Stimulated activated CD8-positive, alpha-beta memory T cell treated with anti-CD3 and anti-CD28 coated beads, Interleukin-4, amount 100 ng/mL, for 4 hours (primary cell): ENCODE measurements around the gene LCLAT1.
"Not testable (repeated sequence)": the region's sequence is repeated elsewhere in the genome, so short reads cannot be mapped to it uniquely, and the experiment has no call there.

Experiments
- DNase-seq, 2 donors: peaks; one replicate each; pipeline ENCODE4 v3.0.0-alpha.2; 2020; ENCODE audit warnings: low read depth in 2 of 2, low spot score in 1 of 2

LCLAT1 gene

DNA sequence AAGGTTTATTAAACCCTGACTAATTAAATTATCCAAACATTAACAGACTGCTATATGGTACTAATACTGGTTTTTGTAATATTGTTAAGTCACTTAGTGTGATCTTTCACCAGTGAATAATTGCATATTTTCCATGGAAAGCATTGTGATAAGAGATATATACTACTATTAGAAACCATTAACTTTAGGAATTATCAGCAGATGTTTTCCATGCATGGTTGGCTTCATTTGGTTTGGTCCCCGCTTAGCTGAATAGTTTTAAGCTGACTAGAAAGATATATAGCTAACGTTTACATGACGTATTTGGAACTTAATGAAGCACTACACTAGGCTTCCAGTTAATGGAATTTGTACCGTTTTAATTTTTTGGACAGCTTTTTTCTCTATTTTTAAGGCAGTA lies 37.9 kb downstream of the LCLAT1 start:
- DNase-seq, result no peak

DNA sequence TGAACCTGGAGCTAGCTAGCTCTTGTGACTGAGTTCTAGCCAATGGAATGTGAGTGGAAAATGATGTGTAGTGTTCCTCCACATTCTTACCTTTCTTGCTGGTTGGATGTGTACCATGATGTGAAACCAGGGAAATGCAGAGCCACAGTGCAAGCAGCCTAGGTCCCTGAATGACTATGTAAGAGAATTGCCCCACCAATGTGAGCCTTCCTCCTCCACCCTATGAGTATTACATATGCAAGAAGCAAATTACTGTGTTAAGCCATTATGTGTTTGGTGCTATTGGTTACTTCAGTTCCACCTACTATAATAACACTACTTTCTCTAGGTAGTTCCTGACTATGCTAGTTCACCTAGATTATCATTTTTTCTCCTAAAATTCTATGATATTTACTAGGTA lies 39.6 kb downstream of the LCLAT1 start:
- DNase-seq, result no peak

DNA sequence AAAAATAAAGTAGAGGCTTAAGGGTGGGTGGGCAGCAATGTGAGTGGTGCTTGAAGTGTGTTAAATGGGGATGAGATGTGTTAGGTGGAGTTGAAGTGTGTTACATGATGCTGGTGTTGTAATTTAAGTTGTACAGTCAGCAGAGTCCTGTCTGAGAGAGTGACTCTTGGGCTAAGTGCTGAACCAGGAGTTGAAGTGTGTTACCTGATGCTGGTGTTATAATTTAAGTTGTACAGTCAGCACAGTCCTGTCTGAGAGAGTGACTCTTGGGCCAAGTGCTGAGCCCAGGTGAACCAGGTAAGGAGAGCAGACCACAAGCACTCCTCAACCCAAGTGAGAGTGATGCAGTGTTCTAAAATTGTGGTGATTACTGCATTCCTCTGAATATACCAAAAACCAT lies 40.6 kb downstream of the LCLAT1 start:
- DNase-seq, result no peak

DNA sequence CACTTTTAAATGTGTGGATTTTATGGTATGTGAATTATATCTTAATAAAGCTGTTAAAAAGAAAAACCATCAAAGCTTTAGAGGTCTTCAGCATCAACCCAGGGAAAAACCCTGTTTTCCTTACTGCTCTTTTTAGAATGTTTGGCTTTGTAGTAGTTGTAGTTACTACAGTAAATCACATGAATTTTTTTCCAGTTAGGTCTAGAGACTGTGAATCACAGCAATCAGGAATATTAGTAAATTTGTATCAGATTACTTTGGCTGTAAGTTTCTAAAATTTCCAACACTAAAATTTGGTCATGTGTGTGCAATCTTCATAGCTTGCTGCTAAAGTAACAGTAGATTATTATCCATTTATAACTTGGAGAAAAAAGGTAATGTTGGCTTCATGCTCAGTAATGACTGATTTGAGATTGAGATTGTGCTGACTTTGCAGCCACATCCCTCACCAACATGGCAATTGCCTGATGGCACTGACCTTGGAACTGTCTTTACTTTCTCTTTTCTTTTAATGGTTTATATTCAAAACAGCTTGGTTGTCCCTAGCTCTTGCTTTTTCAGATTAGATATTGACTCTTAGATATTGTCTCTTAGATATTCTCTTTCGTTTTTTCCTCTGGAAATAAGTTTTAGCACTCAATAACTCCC lies 41.1 kb downstream of the LCLAT1 start:
- DNase-seq, result no peak

DNA sequence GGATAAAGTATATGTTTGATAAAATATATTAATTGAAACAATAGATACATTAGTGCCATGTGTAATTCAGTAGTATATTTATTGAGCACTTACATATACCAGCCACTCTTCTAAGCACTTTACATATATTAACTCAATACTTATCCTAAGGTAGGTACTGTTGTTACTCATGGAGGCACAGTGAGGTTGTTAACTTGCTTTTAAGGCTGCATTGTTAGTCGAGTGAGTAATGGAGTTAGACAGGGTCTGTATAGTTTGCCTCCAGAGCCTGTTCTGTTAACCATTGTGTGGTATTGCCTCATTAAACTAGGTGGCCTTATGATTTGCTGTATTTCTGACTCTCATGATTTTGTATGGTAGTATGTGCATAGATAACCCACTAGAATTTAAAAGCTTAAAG lies 44.2 kb downstream of the LCLAT1 start:
- no peak for DNase-seq

DNA sequence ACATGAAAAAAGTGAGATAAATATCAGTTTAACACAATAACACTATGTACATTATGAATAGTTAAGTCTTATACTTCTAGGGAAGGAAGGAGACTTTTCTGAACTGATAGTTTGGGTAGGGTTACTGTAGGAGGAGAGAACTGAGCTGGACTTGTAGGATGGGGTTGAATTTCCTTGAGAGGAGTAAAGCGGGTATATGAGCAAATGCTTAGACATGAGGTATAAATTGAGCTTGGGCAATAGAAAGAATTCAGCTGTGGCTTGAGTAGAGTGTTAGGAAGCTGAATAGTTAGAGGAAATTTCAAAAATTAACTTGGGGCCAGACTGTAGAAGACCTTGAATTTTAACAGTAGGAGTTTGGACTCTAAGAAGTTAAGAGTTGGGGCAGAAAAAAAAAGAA lies 45.1 kb downstream of the LCLAT1 start:
- DNase-seq, result no peak

DNA sequence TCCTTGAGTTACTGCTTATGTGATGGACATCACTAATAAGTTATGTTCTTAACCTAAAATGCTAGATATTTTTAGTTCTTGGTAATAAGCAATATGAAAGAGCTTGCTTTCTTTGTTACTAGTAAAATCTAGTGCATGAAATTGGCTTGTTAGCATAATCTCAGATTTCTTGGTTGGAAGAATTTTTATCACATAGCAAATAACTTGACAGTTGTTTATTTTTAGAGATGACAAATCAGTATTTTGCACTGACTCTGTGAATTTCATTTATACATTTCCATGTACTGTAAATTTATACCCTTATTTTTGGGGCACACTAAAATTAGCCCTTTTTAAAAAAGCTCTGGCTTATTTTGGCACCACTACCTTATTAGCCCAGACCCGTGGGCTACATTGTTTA lies 45.6 kb downstream of the LCLAT1 start:
- DNase-seq, result no peak

DNA sequence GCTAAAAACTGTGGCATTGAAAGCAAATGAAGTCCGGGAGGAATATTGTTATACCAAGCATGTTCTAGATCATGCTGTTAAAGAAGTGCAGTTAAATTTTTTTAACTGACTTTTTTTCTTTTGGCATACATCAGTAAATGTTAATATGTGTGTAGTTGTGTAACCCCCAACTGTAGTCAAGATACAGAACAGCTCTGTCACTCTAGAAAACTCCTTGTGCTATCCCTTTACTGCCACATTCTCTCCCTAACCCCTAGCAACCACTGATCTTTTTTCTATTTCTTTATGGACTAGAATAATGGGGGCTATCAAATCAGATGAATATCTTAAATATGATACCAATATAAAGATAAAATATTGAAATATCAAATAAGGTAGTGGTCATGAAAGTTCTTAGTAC lies 46.4 kb downstream of the LCLAT1 start:
- no peak for DNase-seq

DNA sequence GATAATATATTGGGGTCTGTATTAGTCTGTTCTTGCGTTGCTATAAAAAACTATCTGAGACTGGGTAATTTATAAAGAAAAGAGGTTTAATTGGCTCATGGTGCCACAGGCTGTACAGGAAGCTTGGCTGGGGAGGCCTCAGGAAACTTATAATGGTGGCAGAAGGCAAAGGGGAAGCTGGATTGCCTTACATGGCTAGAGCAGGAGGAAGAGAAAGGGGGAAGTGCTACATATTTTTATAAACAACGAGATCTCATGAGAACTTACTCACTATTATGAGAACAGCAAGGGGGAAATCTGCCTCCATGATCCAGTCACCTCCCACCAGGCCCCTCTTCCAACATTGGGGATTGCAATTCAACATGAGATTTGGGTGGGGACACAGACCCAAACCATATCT lies 48.9 kb downstream of the LCLAT1 start:
- DNase-seq, result not testable (repeated sequence)

DNA sequence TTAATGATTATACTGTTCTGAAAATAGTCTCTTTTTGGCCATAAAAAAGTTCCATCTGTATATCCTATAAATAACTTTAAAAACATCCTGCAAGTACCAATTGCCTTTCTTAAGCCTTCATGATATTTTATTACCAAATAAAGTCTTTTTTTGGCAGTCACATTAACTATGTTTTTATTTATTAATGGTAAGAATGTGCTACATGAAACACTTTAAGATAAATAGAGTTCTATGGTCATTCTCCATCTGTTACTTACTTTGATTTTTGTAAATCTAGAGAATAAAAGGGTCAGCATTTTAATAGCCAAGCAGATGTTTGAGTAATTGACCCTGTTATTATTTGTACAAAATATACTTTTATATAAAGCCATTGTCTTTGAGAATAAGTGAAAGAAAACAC lies 52.6 kb downstream of the LCLAT1 start:
- no peak for DNase-seq

DNA sequence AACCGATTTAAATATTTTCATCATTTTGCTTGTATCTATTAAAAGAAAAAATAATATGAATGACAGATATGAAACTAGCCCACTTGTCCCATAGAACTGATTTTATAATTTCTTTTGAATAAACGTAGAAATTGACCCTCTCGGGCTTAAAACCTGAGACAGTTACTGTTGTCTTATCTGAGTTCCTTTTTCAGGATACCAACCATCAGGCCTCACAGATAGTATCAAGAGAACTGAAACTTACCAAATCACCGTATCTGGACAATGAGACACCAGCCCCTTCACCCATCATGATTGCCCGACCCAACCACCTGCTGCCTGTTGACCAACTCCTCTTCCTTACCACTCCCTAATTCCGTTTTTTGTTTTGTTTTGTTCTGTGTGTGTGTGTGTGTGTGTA lies 53.7 kb downstream of the LCLAT1 start:
- no peak for DNase-seq

DNA sequence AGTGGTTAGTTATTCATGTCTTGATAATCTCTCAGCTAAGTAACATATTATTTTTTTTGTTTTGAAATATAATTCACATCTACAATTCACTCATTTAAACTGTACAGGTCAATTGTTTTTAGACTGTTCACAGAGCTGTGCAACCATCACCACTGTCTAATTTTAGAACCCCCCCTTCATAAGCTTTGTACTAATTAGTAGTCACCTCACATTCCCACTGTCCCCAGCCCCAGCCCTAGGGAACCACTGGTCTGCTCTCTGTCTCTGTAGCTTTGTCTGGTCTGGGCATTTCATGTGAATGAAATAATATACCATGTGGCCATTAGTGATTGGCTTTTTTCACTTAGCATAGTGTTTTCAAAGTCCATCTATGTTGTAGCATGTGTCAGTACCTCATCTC lies 55.3 kb downstream of the LCLAT1 start:
- no peak for DNase-seq

DNA sequence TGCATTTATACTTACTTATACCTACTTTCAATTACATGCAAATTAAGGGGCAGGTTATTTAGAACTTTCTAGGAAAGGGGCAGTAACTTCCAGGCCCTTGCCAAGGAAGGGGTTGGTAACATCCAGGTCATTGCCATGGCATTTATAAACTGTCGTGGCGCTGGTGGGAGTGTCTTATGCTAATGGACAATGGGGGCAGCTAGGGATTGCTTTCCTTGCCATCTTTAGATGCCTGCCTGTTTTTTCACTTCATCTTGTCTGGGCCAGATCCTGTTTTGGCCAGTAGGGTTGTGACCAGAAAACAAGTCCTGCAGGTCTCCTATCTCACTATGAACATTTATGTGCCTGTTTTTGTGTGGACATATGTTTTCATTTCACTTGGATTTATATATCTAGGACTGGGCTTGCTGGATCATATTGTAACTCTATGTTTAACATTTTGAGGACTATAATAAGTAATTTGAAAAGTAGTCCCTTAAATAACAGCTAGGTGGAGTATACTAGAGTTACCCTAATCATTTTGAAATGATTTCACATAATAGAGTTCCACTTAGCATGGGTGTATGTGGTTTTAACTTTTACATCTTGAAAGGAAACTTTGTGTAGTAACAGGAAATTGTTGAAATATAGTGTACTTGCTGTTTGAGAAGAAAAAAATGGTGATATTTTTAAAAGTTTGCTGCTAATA lies 56.1 kb downstream of the LCLAT1 start:
- DNase-seq, result no peak

DNA sequence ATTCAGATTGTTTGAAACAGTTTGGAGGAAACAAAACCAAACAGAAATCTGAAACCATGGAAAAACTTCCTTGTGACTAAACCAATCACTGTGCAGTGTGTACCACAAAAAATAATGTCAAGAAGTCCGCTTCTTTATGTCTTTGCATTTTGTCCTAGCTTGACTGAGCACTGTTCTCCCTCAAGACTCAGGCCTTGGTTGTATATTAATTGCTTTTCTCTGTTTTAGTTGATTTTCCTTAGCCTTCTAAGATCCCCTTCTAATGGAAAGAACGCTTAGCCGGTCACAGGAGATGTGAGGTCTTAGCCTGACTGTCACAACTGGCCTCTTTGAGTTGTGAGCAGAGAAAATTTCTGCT lies 56.6 kb downstream of the LCLAT1 start:
- DNase-seq, result no peak

DNA sequence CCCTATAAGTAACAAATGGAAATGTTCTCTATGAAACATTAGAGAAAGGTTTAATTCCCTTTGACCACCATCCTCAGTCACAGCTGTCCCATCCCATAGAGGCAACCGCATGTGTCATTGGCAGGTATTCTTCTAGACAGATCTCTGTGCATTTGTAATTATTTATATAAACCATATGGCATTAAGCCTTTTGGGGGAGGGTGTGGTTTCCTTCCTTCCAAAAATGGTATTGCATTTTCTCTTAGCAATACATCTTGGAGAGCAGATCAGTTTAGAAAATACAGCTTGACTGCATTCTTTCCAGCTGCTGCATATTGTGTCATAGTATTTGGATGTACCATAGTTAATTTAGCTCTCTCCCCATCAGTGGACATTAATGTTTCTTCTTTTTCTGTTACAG lies 57.7 kb downstream of the LCLAT1 start:
- no peak for DNase-seq

DNA sequence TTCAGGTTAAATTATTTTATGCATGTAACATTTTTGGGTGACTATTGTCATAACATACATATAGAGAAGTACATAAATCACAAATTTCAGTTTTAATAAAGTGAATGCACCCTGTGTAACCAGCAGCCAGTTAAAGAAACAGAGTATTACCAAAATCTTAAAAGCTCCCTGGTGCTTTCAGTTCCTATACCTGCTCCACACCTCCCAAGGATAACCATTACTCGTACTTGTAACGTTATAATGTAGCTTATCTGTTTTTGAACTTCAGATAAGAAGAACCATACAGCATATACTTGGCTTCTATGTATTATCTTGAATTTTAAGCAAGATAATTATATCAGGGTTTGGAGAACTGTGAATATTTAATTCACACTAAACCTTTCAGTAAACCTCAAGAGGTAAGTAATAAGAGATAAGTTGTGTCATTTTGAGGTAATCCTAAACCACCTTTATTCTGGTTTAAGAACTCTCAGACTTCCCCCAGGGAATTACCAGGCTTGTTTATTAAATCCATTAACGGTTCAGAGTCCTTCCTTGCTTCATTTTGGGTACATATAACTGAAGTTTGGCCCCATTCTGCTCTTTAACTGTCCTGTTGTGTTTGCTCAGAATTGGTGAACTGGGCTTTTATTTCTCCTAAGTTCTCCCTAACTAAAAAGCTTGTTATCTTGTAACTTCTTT lies 58.6 kb downstream of the LCLAT1 start:
- DNase-seq, result no peak

DNA sequence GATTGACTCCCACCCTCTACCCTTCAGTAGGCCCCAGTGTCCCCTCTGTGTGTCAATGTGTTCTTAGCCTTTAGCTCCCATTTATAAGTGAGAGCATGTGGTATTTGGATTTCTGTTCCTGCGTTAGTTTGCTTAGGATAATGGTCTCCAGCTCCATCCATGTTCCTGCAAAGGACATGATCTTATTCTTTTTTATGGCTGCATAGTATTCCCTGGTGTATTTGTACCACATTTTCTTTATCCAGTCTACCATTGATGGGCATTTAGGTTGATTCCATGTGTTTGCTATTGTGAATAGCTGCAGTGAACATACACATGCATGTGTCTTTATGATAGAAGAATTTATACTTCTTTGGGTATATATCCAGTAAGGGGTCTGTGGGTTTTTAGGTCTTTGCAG lies 60.4 kb downstream of the LCLAT1 start:
- not testable (repeated sequence) for DNase-seq

DNA sequence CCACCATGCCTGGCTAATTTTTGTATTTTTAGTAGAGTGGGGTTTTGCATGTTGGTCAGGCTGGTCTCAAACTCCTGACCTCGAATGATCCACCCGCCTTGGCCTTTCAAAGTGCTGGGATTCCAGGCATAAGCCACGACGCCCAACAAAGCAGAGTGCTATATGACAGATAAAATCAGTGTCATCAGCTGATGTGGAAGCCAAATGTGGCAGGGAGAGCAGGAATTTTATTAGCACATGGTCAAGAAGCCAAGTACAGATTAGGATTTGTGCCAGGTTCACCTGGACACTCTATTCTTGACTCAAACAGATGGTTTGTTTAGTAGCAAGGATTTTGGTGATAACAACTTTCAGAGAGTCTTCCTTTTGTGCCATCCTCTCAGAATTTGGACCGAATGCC lies 62.7 kb downstream of the LCLAT1 start:
- no peak for DNase-seq

DNA sequence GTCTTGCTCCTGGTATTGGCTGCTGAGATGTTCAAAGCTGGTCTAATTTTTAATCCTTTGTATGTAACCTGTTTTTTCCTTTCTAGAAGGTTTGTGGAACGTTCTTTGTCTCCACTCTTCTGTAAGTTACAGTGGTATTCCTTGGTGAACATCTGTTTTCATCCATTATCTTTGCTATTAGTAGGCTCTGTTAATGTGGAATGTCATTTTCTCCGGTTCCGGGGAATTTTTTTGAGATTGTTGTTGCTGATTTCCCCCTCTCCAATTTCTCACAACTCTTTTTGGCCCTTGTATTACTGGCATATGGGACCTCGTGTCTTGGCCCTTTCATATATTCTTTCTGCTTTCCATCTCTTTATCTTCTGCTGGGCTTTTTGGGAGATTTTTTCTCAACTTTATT lies 63.4 kb downstream of the LCLAT1 start:
- DNase-seq, result no peak

DNA sequence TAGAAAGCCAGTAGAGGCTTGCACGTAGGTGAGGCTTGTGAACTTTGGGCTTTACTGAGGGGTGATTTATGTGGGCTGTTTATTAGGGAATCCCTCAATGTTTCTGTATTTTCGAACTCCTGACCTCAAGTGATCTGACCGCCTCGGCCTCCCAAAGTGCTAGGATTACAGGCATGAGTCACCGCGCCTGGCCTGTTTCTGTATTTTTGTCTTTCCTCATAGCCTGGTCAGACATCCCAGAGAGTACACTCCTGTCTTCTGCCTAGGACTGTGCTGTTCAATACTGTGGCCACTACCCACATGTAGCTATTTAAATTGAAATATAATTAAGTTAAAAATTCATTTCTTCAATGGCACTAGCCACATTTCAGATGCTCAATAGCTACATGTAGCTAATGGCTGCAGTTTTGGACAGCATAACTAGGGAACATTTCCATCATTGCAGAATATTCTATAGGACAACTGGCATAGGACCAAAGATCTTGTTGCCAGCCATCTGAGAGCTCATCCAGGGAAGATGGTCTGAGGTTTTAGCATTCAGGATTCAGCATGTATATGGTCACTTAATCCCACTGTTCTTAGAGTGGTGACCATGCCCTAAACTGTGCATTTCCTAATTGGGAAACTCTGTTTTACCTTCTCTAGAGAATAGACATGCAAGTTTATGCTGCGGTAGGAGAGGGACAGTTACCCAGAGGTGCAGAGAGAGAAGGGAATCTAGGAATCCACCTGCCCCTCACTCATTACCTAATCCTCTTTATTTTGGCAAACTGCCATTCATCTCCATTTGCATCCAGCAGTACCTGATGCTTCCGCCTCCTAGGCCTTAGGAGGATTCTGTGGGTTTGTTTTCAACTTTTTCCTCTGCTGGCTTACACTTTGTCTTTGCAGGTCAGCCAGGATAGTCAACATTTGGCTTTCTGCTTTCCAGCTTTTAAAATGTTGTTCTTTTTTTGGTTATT lies 64.4 kb downstream of the LCLAT1 start:
- DNase-seq, result no peak

DNA sequence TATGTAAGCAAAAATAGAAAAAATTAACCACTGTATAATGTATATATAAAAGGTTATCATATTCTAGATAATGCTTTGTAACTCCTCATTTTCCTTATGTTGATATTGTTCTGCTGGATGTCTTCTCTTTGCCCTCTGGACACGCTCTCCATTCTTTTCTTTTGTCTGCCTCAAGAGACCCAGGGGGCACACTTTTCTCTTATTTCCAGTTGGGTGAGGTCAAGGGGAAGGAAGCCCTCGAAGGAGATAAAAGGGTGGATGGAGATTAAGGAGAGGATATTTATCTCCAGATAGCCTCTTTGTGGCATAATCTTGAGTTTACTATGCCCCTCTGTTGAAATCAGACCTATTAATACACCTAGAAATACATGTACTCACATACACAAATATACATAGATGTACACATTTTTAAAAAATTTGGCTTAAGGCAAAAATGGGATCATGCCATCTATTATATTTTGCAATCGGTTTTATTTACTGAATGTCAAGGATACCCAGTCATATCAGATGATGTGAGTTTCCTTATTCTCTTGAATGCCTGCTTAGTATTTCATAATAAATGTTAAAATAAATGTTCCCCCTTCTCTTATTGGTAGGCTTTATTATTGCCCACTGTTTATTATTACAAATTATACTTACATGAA lies 65.3 kb downstream of the LCLAT1 start:
- no peak for DNase-seq
